MCF 10A (cell line): ENCODE data around the gene MFSD6. TPM values are rescaled to one million over a fixed set of nuclear protein-coding genes. Genes with fewer than 3 reads are reported as not detected.

Source experiments
- BruUV-seq: library from RNA; stranded (reverse); fragments of 400-500 nt; replicated peaks from 2 replicates; lab custom pipeline; 2021; lab: Mats Ljungman, UMichigan
- CTCF ChIA-PET: fragments of 300-600 bp; sonication (Branson Sonifier 250); formaldehyde crosslinking; extraction: SDS; loops from one replicate; lab custom pipeline; 2021; ENCODE audit warnings: antibody characterized with exemption, inconsistent platforms; lab: Yijun Ruan, JAX
- POLR2A ChIA-PET: fragments of 300-600, 350-650 bp; sonication (Branson Sonifier 250); formaldehyde crosslinking; extraction: SDS; loops from one replicate; lab custom pipeline; 2020; ENCODE audit warnings: antibody characterized with exemption, inconsistent platforms; lab: Yijun Ruan, JAX
- DNase-seq: peaks from one replicate; pipeline ENCODE4 v3.0.0-alpha.2; 2018; ENCODE audit not compliant: unreplicated experiment
- H3K27ac Mint-ChIP-seq: one replicate; pipeline ENCODE4 v1.8.0; 2022; ENCODE audit warnings: mild to moderate bottlenecking, low read depth, mixed read lengths; ENCODE audit not compliant: unreplicated experiment
- H3K27me3 Mint-ChIP-seq: one replicate; pipeline ENCODE4 v1.8.0; 2022; ENCODE audit warnings: mixed read lengths; ENCODE audit not compliant: insufficient read depth, unreplicated experiment
- H3K36me3 Mint-ChIP-seq: one replicate; pipeline ENCODE4 v1.8.0; 2022; ENCODE audit warnings: mild to moderate bottlenecking, moderate library complexity, mixed read lengths; ENCODE audit not compliant: insufficient read depth, unreplicated experiment
- H3K4me1 Mint-ChIP-seq: one replicate; pipeline ENCODE4 v1.8.0; 2022; ENCODE audit warnings: mixed read lengths; ENCODE audit not compliant: insufficient read depth, unreplicated experiment
- H3K4me3 Mint-ChIP-seq: one replicate; pipeline ENCODE4 v1.8.0; 2022; ENCODE audit warnings: mild to moderate bottlenecking, moderate library complexity, mixed read lengths; ENCODE audit not compliant: unreplicated experiment
- H3K9me3 Mint-ChIP-seq: one replicate; pipeline ENCODE4 v1.8.0; 2022; ENCODE audit warnings: mixed read lengths; ENCODE audit not compliant: unreplicated experiment
- CTCF ChIP-seq: fragments of 200-600 bp; IDR thresholded peaks from one replicate; pipeline ENCODE4 v1.8.0; 2022; ENCODE audit warnings: antibody characterized with exemption, mild to moderate bottlenecking; ENCODE audit not compliant: unreplicated experiment
- intact Hi-C: fragments of 100-400 bp; cut with micrococcal nuclease; formaldehyde crosslinking; loops from 2 replicates; pipeline ENCODE4 v1.14.1; 2022
- total RNA-seq: library from RNA; stranded (reverse); gene quantifications from 2 replicates; pipeline ENCODE4 v1.2.3, GENCODE V29; 2022

MFSD6 gene
- total RNA-seq, 1 experiment from 2014 or later, result 19.7 TPM

- TF ChIP-seq CTCF, result no peak
- no TSS peak for BruUV-seq
- no peak for DNase-seq
- POLR2A ChIA-PET, result interaction anchor here (1.0 to 4.6 kb wide), 11 partner anchors 16 to 121 kb away, joined by 3 to 26 read pairs (median 6); no protein-coding TSS in a partner anchor
- Mint-ChIP-seq H3K27ac (peak overlapping the region; percentile 87), H3K36me3 (peaks cover 8% of the 10 kb centered on the region), H3K4me3 (no peak overlapping the region), H3K4me1 (peaks cover 41% of the 10 kb centered on the region), H3K9me3 (no peaks in the 10 kb centered on the region), H3K27me3 (no peaks in the 10 kb centered on the region)
- intact Hi-C loops, result no loop called here
- CTCF ChIA-PET, result interaction anchor here (1.2 to 1.8 kb wide), 2 partner anchors 15 to 150 kb away, joined by 4 to 9 read pairs; no protein-coding TSS in a partner anchor
These were observed 122.2 kb downstream of the MFSD6 start for GRCh38 chr2:190530248-190530900.

- ChIA-PET POLR2A (interaction anchor here (0.6 to 3.5 kb wide), 12 partner anchors 13 to 349 kb away, joined by 3 to 42 read pairs (median 6); no protein-coding TSS in a partner anchor), CTCF (interaction anchor here (0.6 to 2.2 kb wide), 2 partner anchors 150 to 262 kb away, joined by 3 to 5 read pairs; no protein-coding TSS in a partner anchor)
- peaks cover 55% of the 10 kb centered on the region for H3K4me1 Mint-ChIP-seq
- no peaks in the 10 kb centered on the region for H3K27me3 Mint-ChIP-seq
- peak overlapping the region; percentile 39 for H3K27ac Mint-ChIP-seq
- BruUV-seq, result no TSS peak
- DNase-seq, result no peak
- TF ChIP-seq CTCF, result no peak
- intact Hi-C loops, result no loop called here
- H3K9me3 Mint-ChIP-seq, result no peaks in the 10 kb centered on the region
- H3K36me3 Mint-ChIP-seq, result peaks cover 8% of the 10 kb centered on the region
- no peak overlapping the region for H3K4me3 Mint-ChIP-seq
These were observed 124.4 kb downstream of the MFSD6 start for GRCh38 chr2:190532581-190532980.

GRCh38 chr2:190533175-190533967, 125.2 kb downstream of the MFSD6 start:
- peaks cover under 1% of the 10 kb centered on the region for H3K9me3 Mint-ChIP-seq
- ChIA-PET POLR2A (interaction anchor here (0.6 to 3.5 kb wide), 26 partner anchors 10 to 348 kb away, joined by 3 to 42 read pairs (median 6); partner anchors contain the start of gene INPP1), CTCF (interaction anchor here (0.8 to 2.2 kb wide), 5 partner anchors 44 to 268 kb away, joined by 3 to 5 read pairs (median 3); no protein-coding TSS in a partner anchor)
- H3K27me3 Mint-ChIP-seq, result no peaks in the 10 kb centered on the region
- no peak for DNase-seq
- peaks cover 8% of the 10 kb centered on the region for H3K36me3 Mint-ChIP-seq
- H3K4me1 Mint-ChIP-seq, result peaks cover 49% of the 10 kb centered on the region
- no peak for TF ChIP-seq CTCF
- peak overlapping the region; percentile 80 for H3K4me3 Mint-ChIP-seq
- BruUV-seq, result no TSS peak
- H3K27ac Mint-ChIP-seq, result peak overlapping the region; percentile 98
- intact Hi-C loops, result no loop called here

- BruUV-seq, result TSS peak; percentile 45
- intact Hi-C loops, result loop anchor here (1.0 to 2.0 kb wide), 3 partner anchors 45 to 146 kb away; no protein-coding TSS in a partner anchor
- H3K9me3 Mint-ChIP-seq, result peaks cover 6% of the 10 kb centered on the region
- H3K36me3 Mint-ChIP-seq, result peaks cover 8% of the 10 kb centered on the region
- TF ChIP-seq CTCF, result no peak
- peak; percentile 43 for DNase-seq
- H3K27ac Mint-ChIP-seq, result peak overlapping the region; percentile 98
- peaks cover 43% of the 10 kb centered on the region for H3K4me1 Mint-ChIP-seq
- H3K4me3 Mint-ChIP-seq, result peak overlapping the region; percentile 80
- POLR2A ChIA-PET, result interaction anchor here (0.6 to 3.5 kb wide), 30 partner anchors 10 to 348 kb away, joined by 3 to 42 read pairs (median 5); partner anchors contain the start of gene INPP1
- H3K27me3 Mint-ChIP-seq, result no peaks in the 10 kb centered on the region
- CTCF ChIA-PET, result interaction anchor here (0.6 to 2.2 kb wide), 6 partner anchors 31 to 267 kb away, joined by 3 to 5 read pairs (median 3); no protein-coding TSS in a partner anchor
These were observed 125.8 kb downstream of the MFSD6 start for GRCh38 chr2:190533968-190534309.
